Liver (tissue), 3 donors: Measurements from ENCODE around the gene DIO1.

ENCODE experiments used
- JUND ChIP-seq, 2 donors: IDR thresholded peaks; 2 replicates each; pipeline ENCODE4 v1.6.1; 2016; ENCODE audit warnings: antibody characterized with exemption in 2 of 2
- TAF1 ChIP-seq: conservative IDR thresholded peaks from 2 replicates; pipeline ENCODE4 v1.6.1; 2016; ENCODE audit warnings: antibody characterized with exemption, mild to moderate bottlenecking
- ZBTB33 ChIP-seq: IDR thresholded peaks from 2 replicates; pipeline ENCODE4 v1.6.1; 2016; ENCODE audit warnings: antibody characterized with exemption
- TF ChIP-seq, protein P1 (sequence below): fragments of 150-350 bp; IDR thresholded peaks from 2 replicates; pipeline ENCODE4 v1.5.1; 2017; ENCODE audit warnings: improper control_type of control experiment, low read depth, low read length; ENCODE audit not compliant: missing input control
- donor health status: healthy.
- donor health status: healthy.

DNA sequence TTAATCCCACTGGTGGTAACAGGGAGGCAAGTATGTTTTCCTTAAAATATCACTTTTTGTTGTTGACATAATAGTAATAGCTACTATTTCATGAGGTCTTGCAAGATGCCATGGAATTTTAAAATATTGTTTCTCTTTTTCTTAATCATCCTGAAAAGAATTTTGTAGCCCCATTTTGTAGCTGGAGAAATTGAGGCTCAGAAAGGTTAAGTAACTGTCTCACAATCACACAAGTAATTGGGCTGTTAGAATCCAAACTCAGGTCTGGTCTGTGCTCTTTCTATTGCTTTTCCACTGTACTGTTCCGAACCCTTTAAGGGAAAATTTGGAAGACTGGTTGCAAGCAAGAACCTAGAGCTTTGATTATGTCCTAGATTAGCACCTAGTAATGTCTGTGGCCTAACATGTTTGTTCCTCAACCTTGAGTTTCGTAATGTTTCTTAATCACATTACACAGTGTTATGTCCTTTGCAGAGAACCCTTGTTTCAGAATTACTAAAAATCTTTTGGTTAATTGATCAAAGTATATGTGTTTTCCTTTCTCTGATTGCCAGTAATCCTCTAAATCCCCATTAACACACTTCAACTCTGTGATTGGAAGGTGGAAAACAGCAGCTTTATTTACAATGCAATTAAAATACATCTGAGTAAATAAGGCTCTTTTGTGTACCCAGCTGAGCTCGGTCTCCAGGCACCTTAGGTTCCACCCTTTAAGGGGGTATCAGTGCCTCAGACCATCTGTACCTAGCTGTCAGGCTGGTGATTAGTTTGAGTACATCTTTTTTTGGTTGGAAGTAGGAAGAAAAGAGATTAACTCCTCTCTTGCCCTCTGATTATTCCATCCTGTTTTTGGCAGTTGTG lies 62.6 kb downstream of the DIO1 start:
- TF ChIP-seq, protein P1, sequence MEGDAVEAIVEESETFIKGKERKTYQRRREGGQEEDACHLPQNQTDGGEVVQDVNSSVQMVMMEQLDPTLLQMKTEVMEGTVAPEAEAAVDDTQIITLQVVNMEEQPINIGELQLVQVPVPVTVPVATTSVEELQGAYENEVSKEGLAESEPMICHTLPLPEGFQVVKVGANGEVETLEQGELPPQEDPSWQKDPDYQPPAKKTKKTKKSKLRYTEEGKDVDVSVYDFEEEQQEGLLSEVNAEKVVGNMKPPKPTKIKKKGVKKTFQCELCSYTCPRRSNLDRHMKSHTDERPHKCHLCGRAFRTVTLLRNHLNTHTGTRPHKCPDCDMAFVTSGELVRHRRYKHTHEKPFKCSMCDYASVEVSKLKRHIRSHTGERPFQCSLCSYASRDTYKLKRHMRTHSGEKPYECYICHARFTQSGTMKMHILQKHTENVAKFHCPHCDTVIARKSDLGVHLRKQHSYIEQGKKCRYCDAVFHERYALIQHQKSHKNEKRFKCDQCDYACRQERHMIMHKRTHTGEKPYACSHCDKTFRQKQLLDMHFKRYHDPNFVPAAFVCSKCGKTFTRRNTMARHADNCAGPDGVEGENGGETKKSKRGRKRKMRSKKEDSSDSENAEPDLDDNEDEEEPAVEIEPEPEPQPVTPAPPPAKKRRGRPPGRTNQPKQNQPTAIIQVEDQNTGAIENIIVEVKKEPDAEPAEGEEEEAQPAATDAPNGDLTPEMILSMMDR, result no peak
- no peak for TF ChIP-seq JUND (IDR thresholded peaks at IDR 0.05)
- TF ChIP-seq ZBTB33, result no peak
- TF ChIP-seq TAF1, result no peak
